ENCODE results near the gene MYO5B.

DNA sequence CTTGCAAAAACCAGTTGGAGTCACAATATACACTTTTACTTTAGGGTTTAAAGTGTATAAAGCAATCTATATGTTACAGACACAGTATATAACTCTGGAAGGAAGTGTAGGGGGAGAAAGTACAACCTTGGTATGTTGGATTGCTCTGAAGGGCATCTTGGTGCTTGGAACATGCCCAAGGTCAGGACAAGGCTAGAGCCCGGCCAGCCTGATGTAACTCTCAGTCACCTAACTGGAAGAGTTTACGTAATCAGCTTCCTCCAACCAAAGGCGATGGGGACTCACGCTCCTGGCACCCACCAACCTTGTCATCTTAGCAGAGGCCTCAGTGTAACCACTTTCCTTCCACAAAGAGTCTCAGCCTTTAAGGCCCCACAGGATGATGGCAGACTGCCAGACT lies 200.5 kb downstream of the MYO5B start:
- TF ChIP-seq, protein P1, sequence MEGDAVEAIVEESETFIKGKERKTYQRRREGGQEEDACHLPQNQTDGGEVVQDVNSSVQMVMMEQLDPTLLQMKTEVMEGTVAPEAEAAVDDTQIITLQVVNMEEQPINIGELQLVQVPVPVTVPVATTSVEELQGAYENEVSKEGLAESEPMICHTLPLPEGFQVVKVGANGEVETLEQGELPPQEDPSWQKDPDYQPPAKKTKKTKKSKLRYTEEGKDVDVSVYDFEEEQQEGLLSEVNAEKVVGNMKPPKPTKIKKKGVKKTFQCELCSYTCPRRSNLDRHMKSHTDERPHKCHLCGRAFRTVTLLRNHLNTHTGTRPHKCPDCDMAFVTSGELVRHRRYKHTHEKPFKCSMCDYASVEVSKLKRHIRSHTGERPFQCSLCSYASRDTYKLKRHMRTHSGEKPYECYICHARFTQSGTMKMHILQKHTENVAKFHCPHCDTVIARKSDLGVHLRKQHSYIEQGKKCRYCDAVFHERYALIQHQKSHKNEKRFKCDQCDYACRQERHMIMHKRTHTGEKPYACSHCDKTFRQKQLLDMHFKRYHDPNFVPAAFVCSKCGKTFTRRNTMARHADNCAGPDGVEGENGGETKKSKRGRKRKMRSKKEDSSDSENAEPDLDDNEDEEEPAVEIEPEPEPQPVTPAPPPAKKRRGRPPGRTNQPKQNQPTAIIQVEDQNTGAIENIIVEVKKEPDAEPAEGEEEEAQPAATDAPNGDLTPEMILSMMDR (IDR thresholded peaks at IDR 0.05), result no peak
- TF ChIP-seq EP300 (IDR thresholded peaks at IDR 0.05), result no peak
- TF ChIP-seq POLR2A (IDR thresholded peaks at IDR 0.05), result no peak
- TF ChIP-seq POLR2AphosphoS5 (IDR thresholded peaks at IDR 0.05), result no peak
